H9 (cell line): ENCODE measurements around the gene WDR53. TPM values are rescaled to one million over a fixed set of nuclear protein-coding genes. Genes with fewer than 3 reads are reported as not detected.
"Not testable (repeated sequence)": the region's sequence is repeated elsewhere in the genome, so short reads cannot be mapped to it uniquely, and the experiment has no call there.

Experiments used
- DNase-seq: peaks from one replicate; pipeline ENCODE4 v3.0.0-alpha.2; 2017
- H2AFZ ChIP-seq: one replicate; pipeline ENCODE4 v1.6.1; 2013; ENCODE audit warnings: mild to moderate bottlenecking, low read length, control low read depth, moderate library complexity
- H2AK5ac ChIP-seq: 2 replicates; pipeline ENCODE4 v1.6.1; 2013; ENCODE audit warnings: low read length, control low read depth, mixed read lengths; ENCODE audit not compliant: insufficient read length
- H2BK120ac ChIP-seq: one replicate; pipeline ENCODE4 v1.6.1; 2013; ENCODE audit warnings: low read depth, mild to moderate bottlenecking, low read length, control low read depth, inconsistent platforms; ENCODE audit not compliant: poor library complexity, severe bottlenecking
- H2BK12ac ChIP-seq: 2 replicates; pipeline ENCODE4 v1.6.1; 2013; ENCODE audit warnings: low read length, control low read depth, mixed read lengths, low read depth; ENCODE audit not compliant: insufficient read length
- H2BK15ac ChIP-seq: 2 replicates; pipeline ENCODE4 v1.6.1; 2013; ENCODE audit warnings: low read depth, low read length, control low read depth
- H2BK20ac ChIP-seq: one replicate; pipeline ENCODE4 v1.6.1; 2013; ENCODE audit warnings: low read depth, mild to moderate bottlenecking, low read length, control low read depth, inconsistent platforms; ENCODE audit not compliant: poor library complexity, severe bottlenecking
- H2BK5ac ChIP-seq: 2 replicates; pipeline ENCODE4 v1.6.1; 2013; ENCODE audit warnings: low read length, control low read depth, mixed read lengths; ENCODE audit not compliant: insufficient read length
- H3K14ac ChIP-seq: 2 replicates; pipeline ENCODE4 v1.6.1; 2013; ENCODE audit warnings: low read length, control low read depth; ENCODE audit not compliant: insufficient read depth
- H3K18ac ChIP-seq: 2 replicates; pipeline ENCODE4 v1.6.1; 2013; ENCODE audit warnings: low read depth, mild to moderate bottlenecking, mixed read lengths, low read length, control low read depth; ENCODE audit not compliant: insufficient read length
- H3K23ac ChIP-seq: 2 replicates; pipeline ENCODE4 v1.6.1; 2013; ENCODE audit warnings: low read length, control low read depth, mixed read lengths, low read depth; ENCODE audit not compliant: insufficient read length
- H3K23me2 ChIP-seq: 2 replicates; pipeline ENCODE4 v1.6.1; 2013; ENCODE audit warnings: low read depth, mild to moderate bottlenecking, mixed read lengths, low read length, control low read depth; ENCODE audit not compliant: insufficient read length, poor library complexity, severe bottlenecking
- H3K27ac ChIP-seq: 2 replicates; pipeline ENCODE4 v1.5.1; 2013; ENCODE audit warnings: low read length, control low read depth, mixed read lengths, low read depth; ENCODE audit not compliant: insufficient read length
- H3K27me3 ChIP-seq: 2 replicates; pipeline ENCODE4 v1.6.1; 2013; ENCODE audit warnings: low read length, control low read depth, inconsistent platforms; ENCODE audit not compliant: insufficient read depth
- H3K4ac ChIP-seq: 2 replicates; pipeline ENCODE4 v1.6.1; 2013; ENCODE audit warnings: low read depth, mild to moderate bottlenecking, control low read depth, inconsistent platforms, low read length, moderate library complexity
- H3K4me1 ChIP-seq: 2 replicates; pipeline ENCODE4 v1.6.1; 2013; ENCODE audit warnings: low read length, control low read depth, inconsistent platforms; ENCODE audit not compliant: insufficient read depth
- H3K4me2 ChIP-seq: 2 replicates; pipeline ENCODE4 v1.6.1; 2013; ENCODE audit warnings: low read length, control low read depth, mixed read lengths; ENCODE audit not compliant: insufficient read length, insufficient read depth
- H3K56ac ChIP-seq: 2 replicates; pipeline ENCODE4 v1.6.1; 2013; ENCODE audit warnings: low read depth, mild to moderate bottlenecking, mixed read lengths, low read length, control low read depth; ENCODE audit not compliant: insufficient read length
- H3K79me1 ChIP-seq: 2 replicates; pipeline ENCODE4 v1.6.1; 2013; ENCODE audit warnings: low read depth, mild to moderate bottlenecking, moderate library complexity, low read length, control low read depth, inconsistent platforms; ENCODE audit not compliant: insufficient read depth, poor library complexity, severe bottlenecking
- H3K79me2 ChIP-seq: 2 replicates; pipeline ENCODE4 v1.6.1; 2013; ENCODE audit warnings: low read length, control low read depth, inconsistent platforms; ENCODE audit not compliant: insufficient read depth
- H3K9ac ChIP-seq: 2 replicates; pipeline ENCODE4 v1.6.1; 2013; ENCODE audit warnings: low read length, control low read depth, mixed read lengths; ENCODE audit not compliant: insufficient read length; ENCODE audit errors: extremely low read depth
- H3K9me3 ChIP-seq: one replicate; pipeline ENCODE4 v1.6.1; 2013; ENCODE audit warnings: low read depth, low read length, inconsistent platforms; ENCODE audit not compliant: control insufficient read depth
- H3T11ph ChIP-seq: one replicate; pipeline ENCODE4 v1.6.1; 2013; ENCODE audit warnings: mild to moderate bottlenecking, low read length, control low read depth, inconsistent platforms
- H4K20me1 ChIP-seq: one replicate; pipeline ENCODE4 v1.6.1; 2013; ENCODE audit not compliant: control insufficient read depth, insufficient read length, insufficient read depth
- H4K5ac ChIP-seq: 2 replicates; pipeline ENCODE4 v1.6.1; 2013; ENCODE audit warnings: low read depth, mild to moderate bottlenecking, mixed read lengths, low read length, control low read depth; ENCODE audit not compliant: insufficient read length
- H4K8ac ChIP-seq: replicated peaks from 2 replicates; pipeline ENCODE4 v1.6.1; 2013; ENCODE audit warnings: low read length, control low read depth, mixed read lengths, low read depth; ENCODE audit not compliant: insufficient read length
- H4K91ac ChIP-seq: 2 replicates; pipeline ENCODE4 v1.6.1; 2013; ENCODE audit warnings: low read depth, mild to moderate bottlenecking, moderate library complexity, mixed read lengths, low read length, control low read depth; ENCODE audit not compliant: insufficient read length
- H3K27ac Mint-ChIP-seq, 3 experiments: 2 replicates in 2 of 3; 3 replicates in 1 of 3; pipeline ENCODE4 v1.8.0; 2020 to 2021; ENCODE audit warnings: mixed read lengths in 3 of 3, mild to moderate bottlenecking in 1 of 3, moderate library complexity in 1 of 3
- H3K27me3 Mint-ChIP-seq: 2 replicates; pipeline ENCODE4 v1.8.0; 2021; ENCODE audit warnings: low read depth, mild to moderate bottlenecking, moderate library complexity, mixed read lengths
- H3K36me3 Mint-ChIP-seq, 3 experiments: 2 replicates in 2 of 3; 3 replicates in 1 of 3; pipeline ENCODE4 v1.8.0; 2020 to 2021; ENCODE audit warnings: low read depth in 3 of 3, mixed read lengths in 3 of 3; ENCODE audit not compliant: insufficient read depth in 1 of 3
- H3K4me1 Mint-ChIP-seq, 2 experiments: 2 replicates each; pipeline ENCODE4 v1.8.0; 2020; ENCODE audit warnings: mixed read lengths in 2 of 2
- H3K4me3 Mint-ChIP-seq, 2 experiments: 2 replicates in 1 of 2; 3 replicates in 1 of 2; pipeline ENCODE4 v1.8.0; 2020 to 2021; ENCODE audit warnings: mild to moderate bottlenecking in 2 of 2, mixed read lengths in 2 of 2, moderate library complexity in 1 of 2
- H3K9me3 Mint-ChIP-seq, 2 experiments: 2 replicates in 1 of 2; 3 replicates in 1 of 2; pipeline ENCODE4 v1.8.0; 2020; ENCODE audit warnings: mild to moderate bottlenecking in 2 of 2, mixed read lengths in 2 of 2, moderate library complexity in 1 of 2
- CTCF ChIP-seq: fragments of 200-600 bp; sonication (generic); conservative IDR thresholded peaks from 3 replicates; pipeline ENCODE4 v1.8.0; 2021; ENCODE audit warnings: antibody characterized with exemption, mild to moderate bottlenecking
- WGBS: extraction: QIAGEN DNeasy Blood & Tissue Kit; methylation state at CpG from one replicate; pipeline ENCODE4 v1.1.7; 2013; ENCODE audit warnings: missing lambda C conversion rate, low lambda C conversion rate, mixed read lengths; ENCODE audit not compliant: insufficient read length; ENCODE audit errors: extremely low coverage; 5-methylcytosine and 5-hydroxymethylcytosine counted together
- total RNA-seq: library from RNA; stranded (reverse); gene quantifications from 2 replicates; pipeline ENCODE4 v1.2.1, GENCODE V29; 2021

Gene WDR53
- total RNA-seq, 1 experiment from 2014 or later = 21.2 TPM

- no peak for TF ChIP-seq CTCF
- WGBS = no CpG with 5 or more reads among the region's 5 CpGs
Observed at GRCh38 chr3:196599734-196600128, 31.4 kb upstream of the WDR53 start.

GRCh38 chr3:196597971-196598733, 29.8 kb upstream of the WDR53 start:
- not testable (repeated sequence) for H3K36me3 Mint-ChIP-seq, H3K4me1 Mint-ChIP-seq, H2BK15ac ChIP-seq, DNase-seq, H2AK5ac ChIP-seq, H3K23me2 ChIP-seq, H3K79me2 ChIP-seq, H4K8ac ChIP-seq, H2BK5ac ChIP-seq, H3K18ac ChIP-seq, H3K79me1 ChIP-seq, H3K4me3 Mint-ChIP-seq, H3K27me3 Mint-ChIP-seq, H4K91ac ChIP-seq, H2AFZ ChIP-seq, H2BK120ac ChIP-seq, H3K27me3 ChIP-seq, H4K20me1 ChIP-seq, H3K56ac ChIP-seq, H3K4ac ChIP-seq, H3T11ph ChIP-seq, H4K5ac ChIP-seq, H3K9ac ChIP-seq, H3K27ac ChIP-seq, H3K9me3 Mint-ChIP-seq, H3K9me3 ChIP-seq, H3K14ac ChIP-seq, H2BK20ac ChIP-seq, H3K23ac ChIP-seq, H2BK12ac ChIP-seq, H3K4me2 ChIP-seq, H3K4me1 ChIP-seq
- no CpG with 5 or more reads among the region's 25 CpGs for WGBS
- peak overlapping the region in 1 of 3 experiments; percentile 48; a peak in 1 of 7 replicates for H3K27ac Mint-ChIP-seq

More at GRCh38 chr3:196599734-196600128, 31.4 kb upstream of the WDR53 start:
- Histone ChIP-seq H2BK5ac (no peak overlapping the region), H2BK12ac (no peak overlapping the region), H3K4me2 (no peak overlapping the region), H3K56ac (no peak overlapping the region), H4K91ac (no peak overlapping the region), H2BK15ac (no peak overlapping the region), H3K23ac (no peak overlapping the region), H2AK5ac (no peak overlapping the region), H3K14ac (no peak overlapping the region), H4K8ac (no peak overlapping the region), H4K5ac (no peak overlapping the region), H3K27ac (no peak overlapping the region), H3K4ac (no peak overlapping the region), H3T11ph (no peak overlapping the region), H3K4me1 (no peaks in the 10 kb centered on the region), H3K9ac (no peak overlapping the region), H3K27me3 (no peaks in the 10 kb centered on the region), H3K79me2 (no peaks in the 10 kb centered on the region), H4K20me1 (no peaks in the 10 kb centered on the region), H3K23me2 (no peaks in the 10 kb centered on the region), H2AFZ (no peak overlapping the region), H3K9me3 (no peaks in the 10 kb centered on the region), H2BK20ac (no peak overlapping the region), H2BK120ac (no peak overlapping the region), H3K79me1 (no peaks in the 10 kb centered on the region), H3K18ac (no peak overlapping the region)
- Mint-ChIP-seq H3K27ac (no peak overlapping the region), H3K36me3 (no peaks in the 10 kb centered on the region), H3K9me3 (no peaks in the 10 kb centered on the region), H3K27me3 (peaks cover 8% of the 10 kb centered on the region), H3K4me1 (peaks cover 0 to 8% of the 10 kb centered on the region in 2 experiments; a peak in 2 of 4 replicates), H3K4me3 (no peak overlapping the region)
- DNase-seq = no peak
